Thymus (tissue), 11 donors: ENCODE data around the gene ACTN1. TPM values are rescaled to one million over a fixed set of nuclear protein-coding genes. Genes with fewer than 3 reads are reported as not detected.

Experiments used
- DNase-seq, 9 donors: peaks; one replicate each; pipeline ENCODE4 v3.0.0-alpha.2; 2013; ENCODE audit warnings: low spot score in 9 of 9, low read depth in 6 of 9, missing footprints in 1 of 9
- H3K27ac ChIP-seq, 2 donors: one replicate each; pipeline ENCODE4 v1.5.1; 2013; ENCODE audit warnings: control low read depth in 1 of 2, low read depth in 1 of 2, low read length in 1 of 2, mild to moderate bottlenecking in 1 of 2, moderate library complexity in 1 of 2
- H3K27me3 ChIP-seq, 2 donors: one replicate each; pipeline ENCODE4 v1.5.1; 2013; ENCODE audit warnings: low read length in 1 of 2; ENCODE audit not compliant: control insufficient read depth in 2 of 2, insufficient read depth in 1 of 2
- H3K36me3 ChIP-seq, 2 donors: one replicate each; pipeline ENCODE4 v1.5.1; 2013; ENCODE audit warnings: low read length in 1 of 2, mild to moderate bottlenecking in 1 of 2, moderate library complexity in 1 of 2; ENCODE audit not compliant: control insufficient read depth in 2 of 2, insufficient read depth in 2 of 2
- H3K4me1 ChIP-seq, 2 donors: one replicate each; pipeline ENCODE4 v1.5.1; 2013; ENCODE audit warnings: low read length in 2 of 2; ENCODE audit not compliant: control insufficient read depth in 2 of 2, insufficient read depth in 2 of 2
- H3K4me3 ChIP-seq, 2 donors: one replicate each; pipeline ENCODE4 v1.5.1; 2013; ENCODE audit warnings: low read length in 2 of 2, control low read depth in 1 of 2, mild to moderate bottlenecking in 1 of 2
- H3K9me3 ChIP-seq, 2 donors: one replicate each; pipeline ENCODE4 v1.5.1; 2013; ENCODE audit warnings: low read length in 1 of 2, mild to moderate bottlenecking in 1 of 2; ENCODE audit not compliant: control insufficient read depth in 2 of 2, insufficient read depth in 1 of 2
- WGBS: extraction: QIAGEN DNeasy Blood & Tissue Kit; methylation state at CpG from one replicate; pipeline ENCODE4 v1.1.7; 2013; 5-methylcytosine and 5-hydroxymethylcytosine counted together
- polyA plus RNA-seq: library from polyadenylated mRNA; stranded (reverse); fragments of 200-250 nt; gene quantifications from one replicate; pipeline ENCODE4 v1.2.3, GENCODE V29; 2013
- total RNA-seq: library from RNA; stranded (reverse); fragments of 120-200 nt; gene quantifications from one replicate; pipeline ENCODE4 v1.2.4, GENCODE V29; 2013
- donor health status: healthy.

The ACTN1 gene
- total and polyA plus RNA-seq, 2 donors: 21.6 to 59.3 TPM

DNA sequence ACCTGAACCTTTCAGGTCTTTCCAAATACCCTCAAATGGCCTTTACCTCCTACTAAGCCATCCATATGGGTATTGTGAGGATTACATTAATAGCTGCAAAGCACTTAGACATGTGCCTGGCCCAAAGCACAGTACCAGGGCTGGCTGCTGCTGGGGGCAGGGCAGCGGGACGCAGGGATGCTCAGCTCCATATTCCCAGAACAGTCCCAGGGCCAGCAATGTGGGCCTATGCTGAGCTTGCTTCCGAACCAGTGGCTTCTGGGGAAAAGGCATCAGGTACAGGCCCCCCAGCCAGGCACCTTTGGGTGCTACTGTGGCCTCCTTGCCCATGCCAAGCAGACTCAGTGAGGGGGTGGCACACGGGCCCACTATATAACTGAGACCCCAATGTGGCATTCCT is 10.4 kb downstream of the ACTN1 start:
- DNase-seq: no peak
- H3K4me1 ChIP-seq: peaks cover 80 to 83% of the 10 kb centered on the region in 2 donors
- H3K36me3 ChIP-seq: peaks cover 3% of the 10 kb centered on the region in 2 donors
- peaks cover 0 to 10% of the 10 kb centered on the region in 2 donors for H3K9me3 ChIP-seq
- no peak overlapping the region for H3K4me3 ChIP-seq
- peak overlapping the region; percentile 79 to 88 for H3K27ac ChIP-seq
- no peaks in the 10 kb centered on the region for H3K27me3 ChIP-seq
- 95% methylated on average over 4 of the region's 4 CpGs for WGBS

DNA sequence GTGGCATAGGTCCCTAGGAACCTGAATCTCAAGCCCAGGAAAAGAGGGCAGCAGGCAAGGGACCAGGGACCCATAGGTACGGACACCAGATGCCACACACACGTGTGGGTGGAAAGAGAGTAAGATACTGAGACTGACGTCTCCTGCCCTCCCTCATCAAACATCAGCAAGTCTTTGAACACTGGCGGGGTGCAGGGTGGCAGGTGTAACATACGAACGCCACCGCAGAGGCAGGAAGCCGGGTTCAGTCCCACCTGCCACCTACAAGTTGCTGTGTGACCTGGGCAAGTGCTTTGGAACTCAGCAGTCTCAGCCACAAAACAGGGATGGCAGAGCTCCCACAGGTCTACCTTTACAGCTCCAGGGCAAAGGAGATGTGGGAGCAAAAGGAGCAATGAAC is 11.1 kb downstream of the ACTN1 start:
- DNase-seq: peak; percentile 64 to 94 (median 83)
- Histone ChIP-seq H3K36me3 (no peaks in the 10 kb centered on the region), H3K4me1 (peaks cover 86 to 89% of the 10 kb centered on the region in 2 donors), H3K27me3 (no peaks in the 10 kb centered on the region), H3K9me3 (peaks cover 0 to 5% of the 10 kb centered on the region in 2 donors), H3K27ac (peak overlapping the region; percentile 79 to 88), H3K4me3 (no peak overlapping the region)
- 9% methylated on average over 8 of the region's 8 CpGs for WGBS

DNA sequence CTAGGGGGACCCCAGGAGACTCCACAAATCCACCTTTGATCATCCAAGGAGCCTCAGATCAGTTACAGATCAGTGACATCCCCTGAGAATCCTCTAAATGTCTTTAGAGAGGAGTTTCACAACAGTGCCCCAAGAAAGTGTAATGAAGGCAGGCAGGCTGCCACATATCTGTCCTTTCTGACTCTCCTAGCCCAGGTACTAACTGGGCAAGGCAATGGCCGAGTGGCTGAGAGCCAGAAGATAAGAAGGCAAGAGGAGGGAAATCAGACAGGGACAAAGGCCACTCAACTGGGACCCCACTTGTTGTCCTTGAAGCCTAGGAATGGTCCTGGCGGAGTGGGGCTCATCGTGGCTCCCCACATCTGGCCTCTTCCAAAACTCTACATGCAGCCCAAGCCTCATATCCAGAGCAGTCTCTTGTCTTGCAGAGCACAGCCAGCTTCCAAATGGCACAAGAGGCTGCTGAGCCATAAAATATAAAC is 11.6 kb downstream of the ACTN1 start:
- H3K27me3 ChIP-seq: no peaks in the 10 kb centered on the region
- H3K27ac ChIP-seq: peak overlapping the region; percentile 48 to 88
- H3K4me1 ChIP-seq: peaks cover 89 to 94% of the 10 kb centered on the region in 2 donors
- H3K4me3 ChIP-seq: no peak overlapping the region
- WGBS: 98% methylated on average over 3 of the region's 3 CpGs
- DNase-seq: no peak
- no peaks in the 10 kb centered on the region for H3K9me3 ChIP-seq
- H3K36me3 ChIP-seq: no peaks in the 10 kb centered on the region

DNA sequence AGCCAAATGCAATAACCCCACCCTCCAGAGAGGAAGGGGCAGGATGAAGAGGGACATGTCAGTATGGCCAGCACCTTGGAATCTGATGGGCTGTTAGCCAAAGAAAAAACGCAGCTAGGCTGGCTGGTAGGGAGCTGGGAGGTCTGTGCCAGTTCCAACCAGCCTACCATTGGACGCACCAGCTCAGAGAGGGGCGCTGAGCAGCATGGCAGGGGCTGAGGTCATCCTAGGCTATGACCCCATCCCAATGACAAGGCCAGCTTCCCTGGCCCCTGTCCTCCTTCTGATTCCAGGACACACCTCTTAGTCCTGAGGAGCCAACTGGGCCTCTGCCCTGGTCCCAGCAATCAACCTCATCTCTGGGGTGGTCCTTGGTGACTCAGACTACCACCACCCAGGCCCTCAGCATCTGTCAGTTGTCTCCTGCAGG is 12.2 kb downstream of the ACTN1 start:
- no peak overlapping the region for H3K4me3 ChIP-seq
- no peaks in the 10 kb centered on the region for H3K9me3 ChIP-seq
- no peaks in the 10 kb centered on the region for H3K27me3 ChIP-seq
- H3K36me3 ChIP-seq: no peaks in the 10 kb centered on the region
- peaks cover 93 to 96% of the 10 kb centered on the region in 2 donors for H3K4me1 ChIP-seq
- whole genome bisulfite sequencing: 97% methylated on average over 3 of the region's 3 CpGs
- DNase-seq: no peak
- no peak overlapping the region for H3K27ac ChIP-seq

DNA sequence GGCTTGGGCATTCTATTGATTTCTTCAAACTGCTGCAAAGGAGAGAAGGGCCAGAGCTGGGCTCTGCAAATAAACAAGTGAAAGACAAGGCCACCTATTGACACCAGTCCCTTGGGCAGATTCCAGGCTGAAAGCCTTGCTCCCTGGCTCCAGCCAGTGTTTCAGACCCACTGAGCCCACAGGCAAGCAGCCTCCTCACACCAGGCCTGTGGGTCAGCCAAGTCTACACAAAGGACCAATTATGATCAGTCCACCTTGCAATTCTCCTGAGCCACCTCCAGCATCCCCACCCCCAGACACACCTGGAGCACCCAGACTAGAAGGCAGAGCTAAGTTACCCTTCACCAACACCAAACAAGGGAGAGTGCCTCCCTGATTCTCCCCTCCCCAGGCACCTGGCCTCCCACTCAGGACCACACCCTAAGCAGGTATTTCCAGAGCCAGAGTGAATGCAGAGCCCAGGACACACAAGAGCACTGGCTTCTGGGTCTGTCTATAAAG is 13.8 kb downstream of the ACTN1 start:
- Histone ChIP-seq H3K27ac (no peak overlapping the region), H3K27me3 (no peaks in the 10 kb centered on the region), H3K4me3 (no peak overlapping the region), H3K4me1 (peaks cover 79 to 80% of the 10 kb centered on the region in 2 donors), H3K36me3 (no peaks in the 10 kb centered on the region), H3K9me3 (no peaks in the 10 kb centered on the region)
- DNase-seq: no peak

DNA sequence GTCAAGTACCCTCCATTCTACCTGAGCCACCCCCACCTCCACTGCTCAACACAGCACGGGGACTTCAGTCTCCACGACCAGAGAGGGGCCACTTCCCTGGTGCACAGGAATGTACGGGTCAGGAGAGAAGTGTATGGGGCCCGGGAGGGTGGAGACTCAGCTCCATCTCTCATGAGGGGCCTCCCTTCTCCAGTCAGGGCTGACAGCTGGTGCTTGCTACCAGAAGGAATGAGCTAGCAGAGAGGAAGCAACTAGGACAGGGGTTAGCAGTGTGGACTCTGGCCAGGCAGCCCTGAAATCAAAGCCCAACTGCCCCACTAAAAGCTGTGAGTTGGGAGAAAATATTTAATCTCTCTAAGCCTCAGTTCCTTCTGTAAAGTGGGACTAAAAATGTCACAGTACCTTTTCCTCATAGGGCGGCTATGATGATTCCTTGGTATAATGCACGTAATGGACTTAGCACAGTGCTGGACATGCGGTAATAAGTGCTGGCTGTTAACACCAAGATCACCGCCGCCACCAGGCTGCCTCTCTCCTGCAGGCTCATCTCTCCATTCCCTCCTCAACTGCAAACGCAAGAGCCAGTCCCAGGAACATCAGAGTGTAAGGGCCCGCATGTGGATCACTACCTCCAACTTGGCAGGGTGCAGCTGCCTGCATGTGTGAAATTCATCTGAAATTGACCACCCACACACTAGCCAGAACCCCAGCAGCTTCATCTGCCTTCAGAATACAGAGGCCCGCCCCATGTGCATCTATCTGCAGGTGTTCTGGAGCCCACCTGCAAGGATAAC is 14.6 kb downstream of the ACTN1 start:
- Histone ChIP-seq H3K27ac (peak overlapping the region in 1 of 2 donors; percentile 49), H3K27me3 (no peaks in the 10 kb centered on the region), H3K9me3 (no peaks in the 10 kb centered on the region), H3K4me3 (no peak overlapping the region), H3K4me1 (peaks cover 72% of the 10 kb centered on the region in 2 donors), H3K36me3 (no peaks in the 10 kb centered on the region)
- 83% methylated on average over 12 of the region's 12 CpGs for WGBS
- DNase-seq: peak in 1 of 9 donors; percentile 62

DNA sequence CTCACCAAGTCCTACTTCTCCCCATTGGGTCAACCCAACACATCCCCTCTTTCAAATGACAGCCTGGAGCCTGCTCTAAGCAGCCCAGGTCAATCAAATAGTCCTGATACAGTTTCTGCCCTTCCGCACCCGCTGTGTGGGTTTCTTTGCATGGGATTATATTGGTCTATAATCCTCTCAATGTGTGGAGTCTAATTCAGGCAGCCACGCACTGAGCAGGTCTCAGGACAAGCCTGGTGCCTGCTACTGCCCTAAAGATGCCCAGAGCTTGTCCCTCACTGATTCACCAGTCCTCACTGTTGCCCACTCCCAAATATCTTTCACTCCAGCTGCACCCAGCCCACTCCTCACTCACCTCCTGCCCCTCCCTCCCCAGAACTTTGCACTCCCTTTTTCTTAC is 16.4 kb downstream of the ACTN1 start:
- 99% methylated on average over 3 of the region's 3 CpGs for WGBS
- Histone ChIP-seq H3K4me1 (peaks cover 53 to 60% of the 10 kb centered on the region in 2 donors), H3K4me3 (no peak overlapping the region), H3K27ac (no peak overlapping the region), H3K9me3 (no peaks in the 10 kb centered on the region), H3K36me3 (no peaks in the 10 kb centered on the region), H3K27me3 (no peaks in the 10 kb centered on the region)
- DNase-seq: no peak

DNA sequence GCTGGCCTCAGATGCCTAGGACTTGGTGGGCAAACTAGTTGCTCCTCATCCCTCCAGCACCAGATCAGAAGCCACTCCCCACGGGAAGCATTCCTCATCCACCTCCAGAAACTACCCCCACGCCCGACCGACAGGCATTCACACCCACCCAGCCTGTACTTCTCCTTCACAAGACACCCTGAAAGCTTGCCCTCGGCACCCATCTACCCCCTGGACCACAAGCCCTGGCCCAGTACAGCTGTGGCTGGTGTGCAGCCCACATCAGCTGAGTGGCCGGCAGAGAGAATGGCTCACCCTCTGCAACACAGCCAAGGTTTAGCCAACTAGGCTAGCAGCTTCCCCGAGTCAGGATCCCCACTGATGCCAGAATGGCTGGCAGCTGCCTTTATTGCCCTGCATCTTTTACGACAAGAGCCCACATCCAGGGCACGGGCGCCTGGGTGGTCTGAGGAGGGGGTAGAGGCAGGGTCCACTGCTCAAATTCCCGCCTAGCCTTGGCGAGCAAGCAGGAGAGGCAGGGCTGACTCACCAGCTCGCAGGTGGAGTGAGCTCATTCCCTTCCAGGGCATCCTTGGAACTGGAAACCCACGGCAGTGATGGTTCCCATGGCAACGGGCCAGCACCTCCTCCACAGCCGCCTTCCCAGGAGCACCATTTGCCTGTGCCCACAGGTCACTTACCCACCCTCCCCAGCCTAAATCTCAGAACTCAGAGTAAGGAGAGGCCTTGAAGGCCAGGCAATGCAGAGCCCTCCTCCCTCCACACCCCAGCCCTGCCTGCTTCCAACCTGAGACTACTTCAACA is 17.1 kb downstream of the ACTN1 start:
- Histone ChIP-seq H3K4me3 (no peak overlapping the region), H3K9me3 (no peaks in the 10 kb centered on the region), H3K27ac (no peak overlapping the region), H3K36me3 (no peaks in the 10 kb centered on the region), H3K27me3 (no peaks in the 10 kb centered on the region), H3K4me1 (peaks cover 46 to 54% of the 10 kb centered on the region in 2 donors)
- DNase-seq: no peak
- WGBS: 96% methylated on average over 16 of the region's 16 CpGs

DNA sequence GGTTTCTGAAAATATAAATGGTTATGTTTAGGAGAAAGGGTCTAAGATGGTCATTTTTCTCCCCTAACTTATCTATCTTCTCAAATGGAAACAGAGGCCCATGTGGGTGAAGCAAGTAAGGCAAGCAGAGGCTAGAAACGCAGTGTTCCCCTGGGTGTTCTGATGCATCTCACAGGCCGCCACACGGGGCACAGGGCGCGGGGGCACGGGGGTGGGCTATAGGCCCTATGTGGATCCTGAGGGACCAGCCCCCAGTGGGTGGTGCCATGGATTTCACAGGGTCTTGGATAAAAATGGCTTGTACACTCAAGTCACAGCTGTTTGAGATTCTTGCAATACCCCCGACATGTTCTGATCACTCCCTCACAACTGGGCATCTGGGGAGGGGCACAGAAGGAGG is 17.7 kb downstream of the ACTN1 start:
- WGBS: 96% methylated on average over 7 of the region's 7 CpGs
- no peak overlapping the region for H3K27ac ChIP-seq
- H3K27me3 ChIP-seq: no peaks in the 10 kb centered on the region
- H3K9me3 ChIP-seq: no peaks in the 10 kb centered on the region
- no peak overlapping the region for H3K4me3 ChIP-seq
- H3K36me3 ChIP-seq: no peaks in the 10 kb centered on the region
- H3K4me1 ChIP-seq: peaks cover 40 to 52% of the 10 kb centered on the region in 2 donors
- no peak for DNase-seq
